SU-DHL-6 (cell line): ENCODE data around the gene CCDC188.

ENCODE experiments used
- H2AFZ ChIP-seq: fragments of 200-600 bp; sonication (generic); 2 replicates; pipeline ENCODE4 v1.6.1; 2014; ENCODE audit warnings: low read depth, mild to moderate bottlenecking, moderate library complexity, mixed read lengths, antibody characterized with exemption, low read length; ENCODE audit not compliant: severe bottlenecking
- H3F3A ChIP-seq: fragments of 200-600 bp; shearing (Covaris generic); 2 replicates; pipeline ENCODE4 v1.6.0; 2016; ENCODE audit warnings: antibody characterized with exemption, mild to moderate bottlenecking; ENCODE audit not compliant: insufficient read depth
- H3K27ac ChIP-seq: fragments of 200-600 bp; sonication (generic); 2 replicates; pipeline ENCODE4 v1.5.1; 2016; ENCODE audit warnings: low read depth, mild to moderate bottlenecking, low read length, moderate library complexity, mixed read lengths
- H3K27me3 ChIP-seq: fragments of 200-600 bp; sonication (generic), shearing (Covaris generic); 2 replicates; pipeline ENCODE4 v1.6.0; 2014; ENCODE audit warnings: mild to moderate bottlenecking, low read length
- H3K36me3 ChIP-seq: fragments of 200-600 bp; sonication (generic); 2 replicates; pipeline ENCODE4 v1.6.1; 2014; ENCODE audit warnings: mild to moderate bottlenecking, low read length, mixed read lengths
- H3K4me2 ChIP-seq: fragments of 300-600, 200-600 bp; shearing (Covaris generic), sonication (generic); 2 replicates; pipeline ENCODE4 v1.6.0; 2014; ENCODE audit warnings: low read length, low read depth, mild to moderate bottlenecking; ENCODE audit not compliant: poor library complexity, severe bottlenecking
- H3K4me3 ChIP-seq: fragments of 200-600 bp; sonication (generic); 2 replicates; pipeline ENCODE4 v1.5.1; 2014; ENCODE audit warnings: antibody characterized with exemption, low read length, mild to moderate bottlenecking, mixed read lengths; ENCODE audit not compliant: insufficient read depth, poor library complexity, severe bottlenecking
- H3K79me2 ChIP-seq: fragments of 200-600 bp; sonication (generic); 2 replicates; pipeline ENCODE4 v1.6.1; 2014; ENCODE audit warnings: mild to moderate bottlenecking, low read length, moderate library complexity; ENCODE audit not compliant: insufficient read depth
- H3K9ac ChIP-seq: fragments of 200-600 bp; sonication (generic); 2 replicates; pipeline ENCODE4 v1.7.0; 2014; ENCODE audit warnings: mild to moderate bottlenecking, low read length
- H3K9me2 ChIP-seq: fragments of 200-600 bp; sonication (generic); replicated peaks from 2 replicates; pipeline ENCODE4 v1.6.1; 2014; ENCODE audit warnings: low read length; ENCODE audit not compliant: insufficient read depth
- H3K9me3 ChIP-seq: fragments of 200-600 bp; sonication (generic); 2 replicates; pipeline ENCODE4 v1.6.1; 2014; ENCODE audit warnings: low read length, mixed read lengths; ENCODE audit not compliant: insufficient read depth
- H4K20me1 ChIP-seq: fragments of 200-600 bp; sonication (generic); 2 replicates; pipeline ENCODE4 v1.6.1; 2014; ENCODE audit warnings: low read depth, mild to moderate bottlenecking, antibody characterized with exemption, low read length, moderate library complexity, mixed read lengths
- EZH2phosphoT487 ChIP-seq: fragments of 200-600 bp; sonication (generic), shearing (Covaris generic); conservative IDR thresholded peaks from 2 replicates; pipeline ENCODE4 v1.6.1; 2018; ENCODE audit warnings: mild to moderate bottlenecking, antibody characterized with exemption, low read length, moderate library complexity, mixed read lengths
- TF ChIP-seq, protein P1 (sequence below): fragments of 200-600 bp; sonication (generic); IDR thresholded peaks from one replicate; pipeline ENCODE4 v1.5.1; 2017; ENCODE audit warnings: antibody characterized with exemption, mild to moderate bottlenecking, low read length, moderate library complexity; ENCODE audit not compliant: insufficient read depth, poor library complexity, severe bottlenecking

The CCDC188 gene

GRCh38 chr22:20198557-20199319, 47.9 kb upstream of the CCDC188 start:
- Histone ChIP-seq H3K27ac (no peak overlapping the region), H3K79me2 (no peaks in the 10 kb centered on the region), H3K9me2 (no peaks in the 10 kb centered on the region), H2AFZ (no peak overlapping the region), H4K20me1 (no peaks in the 10 kb centered on the region), H3K9ac (no peak overlapping the region), H3K4me3 (no peak overlapping the region), H3K4me2 (no peak overlapping the region), H3K36me3 (no peaks in the 10 kb centered on the region), H3F3A (no peaks in the 10 kb centered on the region), H3K27me3 (no peaks in the 10 kb centered on the region), H3K9me3 (no peaks in the 10 kb centered on the region)
- TF ChIP-seq, protein P1, sequence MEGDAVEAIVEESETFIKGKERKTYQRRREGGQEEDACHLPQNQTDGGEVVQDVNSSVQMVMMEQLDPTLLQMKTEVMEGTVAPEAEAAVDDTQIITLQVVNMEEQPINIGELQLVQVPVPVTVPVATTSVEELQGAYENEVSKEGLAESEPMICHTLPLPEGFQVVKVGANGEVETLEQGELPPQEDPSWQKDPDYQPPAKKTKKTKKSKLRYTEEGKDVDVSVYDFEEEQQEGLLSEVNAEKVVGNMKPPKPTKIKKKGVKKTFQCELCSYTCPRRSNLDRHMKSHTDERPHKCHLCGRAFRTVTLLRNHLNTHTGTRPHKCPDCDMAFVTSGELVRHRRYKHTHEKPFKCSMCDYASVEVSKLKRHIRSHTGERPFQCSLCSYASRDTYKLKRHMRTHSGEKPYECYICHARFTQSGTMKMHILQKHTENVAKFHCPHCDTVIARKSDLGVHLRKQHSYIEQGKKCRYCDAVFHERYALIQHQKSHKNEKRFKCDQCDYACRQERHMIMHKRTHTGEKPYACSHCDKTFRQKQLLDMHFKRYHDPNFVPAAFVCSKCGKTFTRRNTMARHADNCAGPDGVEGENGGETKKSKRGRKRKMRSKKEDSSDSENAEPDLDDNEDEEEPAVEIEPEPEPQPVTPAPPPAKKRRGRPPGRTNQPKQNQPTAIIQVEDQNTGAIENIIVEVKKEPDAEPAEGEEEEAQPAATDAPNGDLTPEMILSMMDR: no peak
- TF ChIP-seq EZH2phosphoT487: no peak

GRCh38 chr22:20197407-20198030, 46.7 kb upstream of the CCDC188 start:
- Histone ChIP-seq H3F3A (no peaks in the 10 kb centered on the region), H3K27ac (no peak overlapping the region), H4K20me1 (no peaks in the 10 kb centered on the region), H3K36me3 (no peaks in the 10 kb centered on the region), H3K9me3 (no peaks in the 10 kb centered on the region), H3K27me3 (no peaks in the 10 kb centered on the region), H3K9me2 (no peaks in the 10 kb centered on the region), H2AFZ (no peak overlapping the region), H3K4me3 (no peak overlapping the region), H3K4me2 (no peak overlapping the region), H3K9ac (no peak overlapping the region), H3K79me2 (no peaks in the 10 kb centered on the region)
- no peak for TF ChIP-seq EZH2phosphoT487
- TF ChIP-seq, protein P1: no peak

- TF ChIP-seq, protein P1: no peak
- no peak for TF ChIP-seq EZH2phosphoT487
- Histone ChIP-seq H3F3A (no peaks in the 10 kb centered on the region), H3K9me3 (no peaks in the 10 kb centered on the region), H4K20me1 (no peaks in the 10 kb centered on the region), H3K79me2 (no peaks in the 10 kb centered on the region), H3K27me3 (no peaks in the 10 kb centered on the region), H3K4me2 (no peak overlapping the region), H3K9me2 (no peaks in the 10 kb centered on the region), H3K36me3 (no peaks in the 10 kb centered on the region), H2AFZ (no peak overlapping the region), H3K9ac (no peak overlapping the region), H3K27ac (no peak overlapping the region), H3K4me3 (no peak overlapping the region)
Measured at GRCh38 chr22:20196094-20196842, 45.4 kb upstream of the CCDC188 start.
